WTC11 (cell line): Measurements from ENCODE around the gene AATK. TPM values are rescaled to one million over a fixed set of nuclear protein-coding genes. Genes with fewer than 3 reads are reported as not detected.

Experiments
- ATAC-seq: fragments of 200-7000 bp; cut with Tn5 transposase; 2 replicates; pipeline ENCODE4 v1.10.0; 2021; ENCODE audit warnings: mild to moderate bottlenecking, moderate library complexity
- CTCF ChIA-PET: fragments of 300-600 bp; sonication (Branson Sonifier 250); formaldehyde crosslinking; loops from one replicate; lab custom pipeline; 2021; ENCODE audit warnings: antibody characterized with exemption; lab: Charles Lee
- POLR2A ChIA-PET: fragments of 350-600 bp; sonication (Branson Sonifier 250); formaldehyde crosslinking; loops from one replicate; lab custom pipeline; 2021; ENCODE audit warnings: antibody characterized with exemption; lab: Charles Lee
- DNase-seq: peaks from one replicate; pipeline ENCODE4 v3.0.0; 2021; ENCODE audit warnings: low spot score
- H3K27ac Mint-ChIP-seq: 2 replicates; pipeline ENCODE4 v1.8.0; 2021; ENCODE audit warnings: mixed read lengths
- H3K27me3 Mint-ChIP-seq: 2 replicates; pipeline ENCODE4 v1.8.0; 2021; ENCODE audit warnings: low read depth, mild to moderate bottlenecking, moderate library complexity, mixed read lengths
- H3K36me3 Mint-ChIP-seq: 2 replicates; pipeline ENCODE4 v1.8.0; 2021; ENCODE audit warnings: mixed read lengths
- H3K4me1 Mint-ChIP-seq: 2 replicates; pipeline ENCODE4 v1.8.0; 2022; ENCODE audit warnings: mixed read lengths
- H3K4me3 Mint-ChIP-seq: 2 replicates; pipeline ENCODE4 v1.8.0; 2021; ENCODE audit warnings: mild to moderate bottlenecking, moderate library complexity, mixed read lengths
- H3K9me3 Mint-ChIP-seq: 2 replicates; pipeline ENCODE4 v1.8.0; 2021; ENCODE audit warnings: mixed read lengths
- CTCF ChIP-seq: fragments of 200-600 bp; IDR thresholded peaks from 2 replicates; pipeline ENCODE4 v1.8.0; 2022; ENCODE audit warnings: antibody characterized with exemption
- FOXJ3 ChIP-seq: sonication (generic); formaldehyde crosslinking; IDR thresholded peaks from 2 replicates; pipeline ENCODE4 v1.9.0; 2021; ENCODE audit warnings: missing genetic modification reagents, mild to moderate bottlenecking, borderline replicate concordance
- IRF1 ChIP-seq: sonication (generic); formaldehyde crosslinking; IDR thresholded peaks from 2 replicates; pipeline ENCODE4 v1.8.0; 2023; ENCODE audit warnings: missing genetic modification reagents
- IRF2 ChIP-seq: sonication (generic); formaldehyde crosslinking; IDR thresholded peaks from 2 replicates; pipeline ENCODE4 v1.8.0; 2022; ENCODE audit warnings: low read depth, missing genetic modification reagents, borderline replicate concordance
- NFATC4 ChIP-seq: fragments of 250-450 bp; sonication (Bioruptor Pico); IDR thresholded peaks from 2 replicates; pipeline ENCODE4 v1.9.0; 2021; ENCODE audit warnings: mild to moderate bottlenecking
- NR2C2 ChIP-seq: sonication (generic); formaldehyde crosslinking; IDR thresholded peaks from 2 replicates; pipeline ENCODE4 v1.8.0; 2022; ENCODE audit warnings: mild to moderate bottlenecking, missing genetic modification reagents
- ZNF219 ChIP-seq: sonication (generic); formaldehyde crosslinking; IDR thresholded peaks from 2 replicates; pipeline ENCODE4 v1.8.0; 2023; ENCODE audit warnings: missing genetic modification reagents, mild to moderate bottlenecking, borderline replicate concordance
- total RNA-seq: library from RNA; stranded (reverse); gene quantifications from 3 replicates; pipeline ENCODE4 v1.2.3, GENCODE V29; 2021
- TF ChIP-seq, protein P1 (sequence below): fragments of 250-450 bp; sonication (Bioruptor Pico); IDR thresholded peaks from 2 replicates; pipeline ENCODE4 v1.9.0; 2021; ENCODE audit warnings: mild to moderate bottlenecking
- TF ChIP-seq, protein P2 (sequence below): sonication (generic); formaldehyde crosslinking; IDR thresholded peaks from 2 replicates; pipeline ENCODE4 v1.8.1; 2023; ENCODE audit warnings: mild to moderate bottlenecking, missing genetic modification reagents, moderate library complexity
- TF ChIP-seq, protein P3 (sequence below): sonication (generic); formaldehyde crosslinking; IDR thresholded peaks from 2 replicates; pipeline ENCODE4 v1.8.1; 2022; ENCODE audit warnings: missing genetic modification reagents, borderline replicate concordance
- TF ChIP-seq, protein P4 (sequence below): fragments of 250-450 bp; sonication (Bioruptor Pico); IDR thresholded peaks from 2 replicates; pipeline ENCODE4 v1.9.0; 2021; ENCODE audit warnings: mild to moderate bottlenecking
- TF ChIP-seq, protein P5 (sequence below): sonication (generic); formaldehyde crosslinking; IDR thresholded peaks from 2 replicates; pipeline ENCODE4 v1.8.0; 2022; ENCODE audit warnings: mild to moderate bottlenecking, missing genetic modification reagents

Gene AATK
- total RNA-seq, 1 experiment from 2014 or later = 2.9 TPM

DNA sequence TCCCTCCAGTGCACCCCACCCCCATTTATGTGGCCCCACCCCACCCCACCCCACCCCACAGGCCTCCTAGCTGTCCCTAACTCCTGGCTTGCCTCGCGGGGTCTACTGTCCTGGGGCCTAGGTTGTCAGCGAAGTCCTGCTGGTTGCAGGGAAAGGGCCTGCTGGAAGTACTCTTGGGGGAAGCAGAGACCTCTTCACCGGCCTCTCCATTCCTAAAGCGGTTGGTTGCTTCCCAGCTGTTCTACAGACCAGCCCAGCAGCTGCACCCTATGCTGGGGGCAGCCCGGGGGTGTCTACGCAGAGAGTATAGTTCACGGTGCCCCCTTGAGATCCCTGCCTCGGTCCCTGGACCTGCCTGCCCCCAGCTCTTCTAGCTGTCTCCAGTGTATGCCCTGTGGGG is 74.9 kb downstream of the AATK start (continued):
- TF ChIP-seq, protein P1, sequence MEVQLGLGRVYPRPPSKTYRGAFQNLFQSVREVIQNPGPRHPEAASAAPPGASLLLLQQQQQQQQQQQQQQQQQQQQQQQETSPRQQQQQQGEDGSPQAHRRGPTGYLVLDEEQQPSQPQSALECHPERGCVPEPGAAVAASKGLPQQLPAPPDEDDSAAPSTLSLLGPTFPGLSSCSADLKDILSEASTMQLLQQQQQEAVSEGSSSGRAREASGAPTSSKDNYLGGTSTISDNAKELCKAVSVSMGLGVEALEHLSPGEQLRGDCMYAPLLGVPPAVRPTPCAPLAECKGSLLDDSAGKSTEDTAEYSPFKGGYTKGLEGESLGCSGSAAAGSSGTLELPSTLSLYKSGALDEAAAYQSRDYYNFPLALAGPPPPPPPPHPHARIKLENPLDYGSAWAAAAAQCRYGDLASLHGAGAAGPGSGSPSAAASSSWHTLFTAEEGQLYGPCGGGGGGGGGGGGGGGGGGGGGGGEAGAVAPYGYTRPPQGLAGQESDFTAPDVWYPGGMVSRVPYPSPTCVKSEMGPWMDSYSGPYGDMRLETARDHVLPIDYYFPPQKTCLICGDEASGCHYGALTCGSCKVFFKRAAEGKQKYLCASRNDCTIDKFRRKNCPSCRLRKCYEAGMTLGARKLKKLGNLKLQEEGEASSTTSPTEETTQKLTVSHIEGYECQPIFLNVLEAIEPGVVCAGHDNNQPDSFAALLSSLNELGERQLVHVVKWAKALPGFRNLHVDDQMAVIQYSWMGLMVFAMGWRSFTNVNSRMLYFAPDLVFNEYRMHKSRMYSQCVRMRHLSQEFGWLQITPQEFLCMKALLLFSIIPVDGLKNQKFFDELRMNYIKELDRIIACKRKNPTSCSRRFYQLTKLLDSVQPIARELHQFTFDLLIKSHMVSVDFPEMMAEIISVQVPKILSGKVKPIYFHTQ = no peak
- TF ChIP-seq NR2C2 (CRISPR knock-in tag) (no peak), ZNF219 (CRISPR knock-in tag) (no peak), FOXJ3 (no peak)

DNA sequence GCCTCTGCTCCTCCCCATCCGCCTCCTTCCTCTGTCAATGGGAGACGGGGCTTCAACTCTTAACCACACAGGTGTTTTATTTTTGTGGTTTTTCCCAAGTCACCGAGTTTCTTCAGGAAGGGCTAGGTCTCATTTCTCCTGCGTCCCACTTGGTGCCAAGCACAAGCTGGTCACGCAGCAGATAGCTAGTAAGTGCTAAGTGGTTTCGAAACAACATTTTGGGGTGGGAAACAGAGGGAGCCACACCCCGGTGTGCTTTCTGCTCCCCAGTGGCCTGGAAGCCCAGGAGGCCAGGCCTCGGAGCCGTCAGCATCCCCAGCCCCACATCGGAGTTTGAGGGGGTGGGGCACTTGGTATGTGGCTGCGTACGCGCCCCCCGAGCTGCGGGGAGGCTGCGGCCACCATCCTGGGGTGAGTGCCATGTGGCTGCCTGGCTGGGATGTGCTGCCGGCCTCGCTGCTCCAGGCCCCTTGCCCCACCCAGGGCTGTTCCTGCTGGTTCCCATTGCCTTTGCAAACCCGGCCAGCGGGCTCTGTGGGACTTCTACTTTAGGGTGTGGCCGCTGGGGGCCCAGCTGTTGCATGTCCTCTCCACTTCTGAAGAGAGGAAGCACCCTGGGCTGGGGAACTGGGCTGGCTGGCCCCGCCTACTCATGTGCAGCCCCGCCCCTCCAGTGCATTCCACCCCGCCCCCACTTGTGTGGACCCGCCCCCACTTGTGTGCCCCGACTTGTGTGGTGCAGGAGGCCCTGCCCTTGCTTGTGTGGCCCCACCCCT is 75.5 kb downstream of the AATK start:
- peaks cover 17% of the 10 kb centered on the region for H3K4me1 Mint-ChIP-seq
- H3K27ac Mint-ChIP-seq = peak overlapping the region; percentile 45; the same call in 1 of the 2 replicates
- ChIA-PET POLR2A (interaction anchor here (0.6 kb wide), 1 partner anchor 1378 kb away, joined by 3 read pairs; no protein-coding TSS in a partner anchor), CTCF (interaction anchor here (0.7 to 2.7 kb wide), 7 partner anchors 8 to 102 kb away, joined by 3 to 16 read pairs (median 4); no protein-coding TSS in a partner anchor)
- peak; percentile 78 for ATAC-seq
- H3K9me3 Mint-ChIP-seq = no peaks in the 10 kb centered on the region
- H3K36me3 Mint-ChIP-seq = no peaks in the 10 kb centered on the region
- peak; percentile 77 for DNase-seq
- TF ChIP-seq, protein P2, sequence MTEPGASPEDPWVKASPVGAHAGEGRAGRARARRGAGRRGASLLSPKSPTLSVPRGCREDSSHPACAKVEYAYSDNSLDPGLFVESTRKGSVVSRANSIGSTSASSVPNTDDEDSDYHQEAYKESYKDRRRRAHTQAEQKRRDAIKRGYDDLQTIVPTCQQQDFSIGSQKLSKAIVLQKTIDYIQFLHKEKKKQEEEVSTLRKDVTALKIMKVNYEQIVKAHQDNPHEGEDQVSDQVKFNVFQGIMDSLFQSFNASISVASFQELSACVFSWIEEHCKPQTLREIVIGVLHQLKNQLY (CRISPR knock-in tag) = no peak
- TF ChIP-seq, protein P3, sequence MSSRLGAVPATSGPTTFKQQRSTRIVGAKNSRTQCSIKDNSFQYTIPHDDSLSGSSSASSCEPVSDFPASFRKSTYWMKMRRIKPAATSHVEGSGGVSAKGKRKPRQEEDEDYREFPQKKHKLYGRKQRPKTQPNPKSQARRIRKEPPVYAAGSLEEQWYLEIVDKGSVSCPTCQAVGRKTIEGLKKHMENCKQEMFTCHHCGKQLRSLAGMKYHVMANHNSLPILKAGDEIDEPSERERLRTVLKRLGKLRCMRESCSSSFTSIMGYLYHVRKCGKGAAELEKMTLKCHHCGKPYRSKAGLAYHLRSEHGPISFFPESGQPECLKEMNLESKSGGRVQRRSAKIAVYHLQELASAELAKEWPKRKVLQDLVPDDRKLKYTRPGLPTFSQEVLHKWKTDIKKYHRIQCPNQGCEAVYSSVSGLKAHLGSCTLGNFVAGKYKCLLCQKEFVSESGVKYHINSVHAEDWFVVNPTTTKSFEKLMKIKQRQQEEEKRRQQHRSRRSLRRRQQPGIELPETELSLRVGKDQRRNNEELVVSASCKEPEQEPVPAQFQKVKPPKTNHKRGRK (CRISPR knock-in tag) = no peak
- TF ChIP-seq NFATC4 (CRISPR knock-in tag) (no peak), IRF2 (no peak), IRF1 (CRISPR knock-in tag) (no peak), CTCF (no peak)
- TF ChIP-seq, protein P4, sequence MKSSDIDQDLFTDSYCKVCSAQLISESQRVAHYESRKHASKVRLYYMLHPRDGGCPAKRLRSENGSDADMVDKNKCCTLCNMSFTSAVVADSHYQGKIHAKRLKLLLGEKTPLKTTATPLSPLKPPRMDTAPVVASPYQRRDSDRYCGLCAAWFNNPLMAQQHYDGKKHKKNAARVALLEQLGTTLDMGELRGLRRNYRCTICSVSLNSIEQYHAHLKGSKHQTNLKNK (CRISPR knock-in tag) = no peak
- TF ChIP-seq, protein P5, sequence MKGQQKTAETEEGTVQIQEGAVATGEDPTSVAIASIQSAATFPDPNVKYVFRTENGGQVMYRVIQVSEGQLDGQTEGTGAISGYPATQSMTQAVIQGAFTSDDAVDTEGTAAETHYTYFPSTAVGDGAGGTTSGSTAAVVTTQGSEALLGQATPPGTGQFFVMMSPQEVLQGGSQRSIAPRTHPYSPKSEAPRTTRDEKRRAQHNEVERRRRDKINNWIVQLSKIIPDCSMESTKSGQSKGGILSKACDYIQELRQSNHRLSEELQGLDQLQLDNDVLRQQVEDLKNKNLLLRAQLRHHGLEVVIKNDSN (CRISPR knock-in tag) = no peak
- no peak overlapping the region for H3K4me3 Mint-ChIP-seq
- no peaks in the 10 kb centered on the region for H3K27me3 Mint-ChIP-seq
